Measurements from ENCODE around the gene USH1C. TPM values are rescaled to one million over a fixed set of nuclear protein-coding genes. Genes with fewer than 3 reads are reported as not detected.

Gene USH1C
- total and polyA plus RNA-seq, 7 donors: 0.05 to 0.44 (median 0.14) TPM; not detected in 4

DNA sequence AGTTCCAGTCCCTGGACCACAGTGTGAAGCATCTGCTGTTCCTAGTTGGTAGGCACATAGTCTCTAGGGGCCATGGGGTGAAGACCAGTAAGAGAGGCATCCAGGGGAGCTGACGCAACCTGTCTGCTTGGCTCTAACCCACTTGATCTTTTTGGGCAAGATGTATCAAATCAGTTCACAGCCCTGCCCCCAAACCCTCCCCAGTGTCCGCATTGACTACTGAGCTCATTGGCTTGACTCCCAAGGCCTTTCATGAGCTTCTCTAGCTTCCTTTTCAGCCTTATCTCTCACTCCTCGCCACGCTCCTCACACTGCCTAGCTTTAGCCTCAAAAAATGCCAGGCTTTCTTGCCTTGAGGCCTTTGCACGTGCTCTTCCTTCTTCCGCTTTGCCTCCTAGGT is 37.9 kb downstream of the USH1C start:
- no peaks in the 10 kb centered on the region for H3K36me3 ChIP-seq (ENCODE audit: insufficient read depth in 1 of 2, low read depth in 1 of 2)
- H3K4me3 ChIP-seq: no peak overlapping the region
- no peak overlapping the region for H3K27ac ChIP-seq
- intact Hi-C loops (cut with DNase I): no loop called here
- no peak for DNase-seq
- no peak for TF ChIP-seq CTCF (IDR thresholded peaks at IDR 0.05)
- ATAC-seq: no peak
- WGBS, 3 donors: 95 to 97% (median 97%) methylated on average over 6 of the region's 6 CpGs
- H3K4me1 ChIP-seq: no peaks in the 10 kb centered on the region
- H3K27me3 ChIP-seq (ENCODE audit: insufficient read depth in 3 of 3, low read length in 2 of 3): no peaks in the 10 kb centered on the region
- no peaks in the 10 kb centered on the region for H3K9me3 ChIP-seq

DNA sequence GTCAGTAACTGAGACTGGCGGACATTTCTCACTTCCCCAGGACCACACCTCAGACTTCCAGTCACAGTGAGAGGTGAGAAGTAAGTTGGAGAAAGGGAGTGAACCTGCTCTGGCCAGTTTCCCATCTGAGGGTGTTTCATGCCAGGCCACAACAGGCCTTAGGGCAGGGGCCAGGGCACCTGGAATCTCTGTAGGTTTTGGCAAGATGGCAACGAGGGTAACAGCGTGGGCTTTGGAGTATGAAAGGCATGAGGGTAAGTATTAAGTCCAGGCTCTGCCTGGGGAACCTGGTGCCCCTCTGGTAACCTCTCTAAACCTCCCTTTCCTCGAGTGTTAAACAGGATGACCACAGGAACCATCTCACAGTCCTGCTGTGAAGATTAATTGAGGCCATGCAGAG is 39.1 kb downstream of the USH1C start:
- WGBS, 3 donors: 48 to 78% (median 62%) methylated on average over 4 of the region's 4 CpGs
- Histone ChIP-seq H3K4me3 (no peak overlapping the region), H3K9me3 (no peaks in the 10 kb centered on the region), H3K27ac (peak overlapping the region; percentile 18), H3K36me3 (ENCODE audit: insufficient read depth in 1 of 2, low read depth in 1 of 2) (no peaks in the 10 kb centered on the region), H3K4me1 (no peaks in the 10 kb centered on the region), H3K27me3 (ENCODE audit: insufficient read depth in 3 of 3, low read length in 2 of 3) (no peaks in the 10 kb centered on the region)
- intact Hi-C loops (cut with DNase I): loop anchor here (1.0 to 2.0 kb wide), 3 partner anchors 149 to 276 kb away; no protein-coding TSS in a partner anchor
- ATAC-seq (peak in 2 of 4 donors; percentile 5 to 20), DNase-seq (no peak)
- no peak for TF ChIP-seq CTCF (IDR thresholded peaks at IDR 0.05)

DNA sequence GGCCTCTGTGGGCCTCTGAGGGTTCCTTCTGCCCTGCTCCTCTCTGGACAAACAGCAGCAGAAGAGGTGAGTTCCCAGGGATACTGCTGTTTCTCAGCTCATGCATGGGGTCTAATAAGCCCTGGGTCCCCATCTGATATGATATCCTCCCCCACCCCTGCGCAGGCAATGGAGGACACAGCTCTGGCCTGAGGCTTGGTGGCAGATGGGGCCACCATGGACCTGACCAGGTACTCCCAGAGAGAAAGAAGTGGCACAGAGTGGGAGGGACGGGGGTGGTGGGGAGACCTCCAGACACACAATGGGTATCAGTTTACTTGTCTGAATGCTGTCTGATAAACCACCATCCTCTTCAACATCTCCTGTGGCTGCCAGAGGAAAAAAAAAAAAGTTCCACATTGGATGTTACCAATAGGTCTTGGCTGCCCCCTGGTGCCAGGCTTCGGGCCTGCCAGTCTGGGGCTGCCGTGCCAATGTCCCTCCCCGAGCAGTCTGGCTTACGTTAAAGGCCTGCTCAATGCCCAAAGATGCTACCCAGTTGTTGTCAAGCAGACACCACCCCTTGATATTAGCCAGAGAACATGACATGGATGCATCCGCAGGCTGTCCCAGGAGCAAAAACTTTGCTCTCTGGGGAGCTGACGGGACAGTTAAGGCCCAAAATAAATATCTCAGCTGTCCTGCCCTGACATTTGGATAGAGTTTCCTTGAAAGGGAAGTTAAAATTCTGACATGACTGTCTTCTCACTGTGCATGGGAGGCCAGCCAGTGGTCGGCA is 39.7 kb downstream of the USH1C start:
- H3K4me1 ChIP-seq: no peaks in the 10 kb centered on the region
- H3K27ac ChIP-seq: peak overlapping the region; percentile 18
- no peaks in the 10 kb centered on the region for H3K27me3 ChIP-seq (ENCODE audit: insufficient read depth in 3 of 3, low read length in 2 of 3)
- peak; percentile 88 to 97 (median 90) for ATAC-seq
- 17 to 27% (median 22%) methylated on average over 9 of the region's 9 CpGs for WGBS, 3 donors
- H3K36me3 ChIP-seq (ENCODE audit: insufficient read depth in 1 of 2, low read depth in 1 of 2): no peaks in the 10 kb centered on the region
- TF ChIP-seq CTCF (IDR thresholded peaks at IDR 0.05): peak; percentile 96
- H3K9me3 ChIP-seq: no peaks in the 10 kb centered on the region
- H3K4me3 ChIP-seq: no peak overlapping the region
- peak; percentile 82 to 94 for DNase-seq
- intact Hi-C loops (cut with DNase I): loop anchor here (1.0 to 2.0 kb wide), 4 partner anchors 120 to 276 kb away; no protein-coding TSS in a partner anchor

DNA sequence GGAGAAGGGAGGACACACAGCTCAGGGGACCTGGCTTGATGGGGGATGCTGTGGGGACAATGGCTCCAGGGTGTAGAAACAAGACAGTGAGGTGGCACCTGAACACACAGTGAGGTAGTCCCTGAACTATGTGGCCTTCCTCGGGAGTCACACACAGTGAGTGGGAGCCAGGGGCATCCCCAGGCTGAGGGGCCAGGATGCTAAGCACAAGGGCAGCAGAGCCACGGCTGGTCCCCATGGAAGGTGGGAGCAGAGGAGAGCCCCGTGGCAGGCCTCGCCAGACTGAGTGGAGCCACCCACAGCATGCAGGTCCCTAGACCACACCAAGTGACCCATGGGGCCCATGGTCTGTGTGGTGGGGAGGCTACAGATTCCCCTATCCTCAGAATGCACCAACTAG is 41.6 kb downstream of the USH1C start:
- Histone ChIP-seq H3K4me1 (no peaks in the 10 kb centered on the region), H3K27ac (no peak overlapping the region), H3K27me3 (ENCODE audit: insufficient read depth in 3 of 3, low read length in 2 of 3) (no peaks in the 10 kb centered on the region), H3K36me3 (ENCODE audit: insufficient read depth in 1 of 2, low read depth in 1 of 2) (no peaks in the 10 kb centered on the region), H3K4me3 (no peak overlapping the region), H3K9me3 (no peaks in the 10 kb centered on the region)
- DNase-seq (no peak), ATAC-seq (no peak)
- WGBS, 3 donors: 92 to 98% (median 96%) methylated on average over 4 of the region's 4 CpGs
- intact Hi-C loops (cut with DNase I): no loop called here
- no peak for TF ChIP-seq CTCF (IDR thresholded peaks at IDR 0.05)
